ENCODE data around the gene APBB3.
"Not testable (repeated sequence)": the region's sequence is repeated elsewhere in the genome, so short reads cannot be mapped to it uniquely, and the experiment has no call there.

Gene APBB3, protein sequence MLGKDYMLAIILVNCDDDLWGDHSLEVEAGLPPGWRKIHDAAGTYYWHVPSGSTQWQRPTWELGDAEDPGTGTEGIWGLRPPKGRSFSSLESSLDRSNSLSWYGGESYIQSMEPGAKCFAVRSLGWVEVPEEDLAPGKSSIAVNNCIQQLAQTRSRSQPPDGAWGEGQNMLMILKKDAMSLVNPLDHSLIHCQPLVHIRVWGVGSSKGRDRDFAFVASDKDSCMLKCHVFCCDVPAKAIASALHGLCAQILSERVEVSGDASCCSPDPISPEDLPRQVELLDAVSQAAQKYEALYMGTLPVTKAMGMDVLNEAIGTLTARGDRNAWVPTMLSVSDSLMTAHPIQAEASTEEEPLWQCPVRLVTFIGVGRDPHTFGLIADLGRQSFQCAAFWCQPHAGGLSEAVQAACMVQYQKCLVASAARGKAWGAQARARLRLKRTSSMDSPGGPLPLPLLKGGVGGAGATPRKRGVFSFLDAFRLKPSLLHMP

DNA sequence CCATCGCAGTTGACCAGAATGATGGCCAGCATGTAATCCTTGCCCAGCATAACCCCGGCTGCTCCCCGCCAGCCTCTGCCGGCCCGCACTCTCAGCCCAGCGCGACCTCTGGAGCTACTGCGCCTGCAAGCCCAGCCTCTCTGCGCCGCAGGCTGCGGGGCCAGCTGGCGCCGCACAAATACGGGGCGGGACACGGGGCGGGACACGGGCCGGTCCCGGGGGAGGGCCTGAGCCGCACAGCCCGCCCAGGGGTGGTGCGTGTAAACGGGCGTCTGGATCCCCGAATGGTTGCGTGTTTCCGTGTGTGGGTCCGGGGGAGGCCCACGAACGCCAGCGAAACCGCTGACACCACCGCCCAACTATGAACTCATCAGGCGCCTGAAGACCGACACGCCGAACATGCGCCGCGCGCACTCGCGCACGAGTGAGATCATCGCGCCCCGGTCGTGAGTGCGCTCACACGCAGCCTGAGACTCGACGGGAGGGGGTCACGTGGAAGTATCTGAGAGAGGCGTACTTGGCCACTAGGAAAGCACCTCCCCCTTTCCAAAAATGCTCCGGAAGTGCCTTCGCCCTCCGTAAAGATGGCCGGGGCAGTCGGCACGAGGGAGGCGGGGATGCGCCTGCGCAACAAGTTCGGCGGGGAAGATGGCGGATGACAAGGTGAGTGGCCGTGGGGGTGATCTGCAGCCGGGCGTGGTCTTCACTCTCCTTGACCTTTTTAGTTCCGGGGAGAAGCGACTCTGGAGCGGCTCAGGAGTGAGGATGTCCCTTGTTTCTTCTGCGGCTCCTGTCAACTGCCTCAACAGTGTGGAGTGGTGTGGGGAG, at the start of gene APBB3, which contains the start of gene SLC35A4:
Gene APBB3, minus strand, starts transcription at position 403 of the 828 bp plus-strand sequence. Its CDS starts 353 bp downstream, at position 50.
Gene SLC35A4, plus strand, starts transcription at position 633 of the 828 bp plus-strand sequence. CDS start 2,342 bp downstream, outside the sequence.
- DNase-seq, result peak; percentile 94 to 96

DNA sequence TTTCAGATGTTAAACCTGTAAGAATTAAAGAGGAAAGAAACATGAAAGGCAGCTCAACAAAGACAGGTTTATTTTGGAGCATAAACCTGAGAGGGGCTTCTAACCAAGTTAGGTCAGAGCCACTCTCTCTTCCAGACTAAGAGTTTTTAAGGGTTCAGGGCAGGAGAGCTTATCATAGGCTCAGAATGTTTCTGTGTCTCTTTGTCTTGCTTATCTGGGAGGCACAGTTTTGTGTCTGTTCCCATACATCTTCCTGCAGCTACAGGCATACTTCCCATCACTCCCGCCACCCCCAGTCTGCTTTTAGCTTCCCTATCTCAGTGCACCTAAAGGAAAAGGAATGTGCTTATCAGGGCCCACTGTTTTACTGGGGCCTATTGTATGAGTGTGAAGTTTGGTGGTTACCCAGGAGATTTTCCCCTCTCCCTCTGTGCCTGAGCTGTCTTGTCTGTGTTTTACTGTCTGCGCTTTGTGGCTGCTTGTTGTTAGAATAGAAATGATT, 46.7 kb upstream of the APBB3 start:
- no peak for DNase-seq

DNA sequence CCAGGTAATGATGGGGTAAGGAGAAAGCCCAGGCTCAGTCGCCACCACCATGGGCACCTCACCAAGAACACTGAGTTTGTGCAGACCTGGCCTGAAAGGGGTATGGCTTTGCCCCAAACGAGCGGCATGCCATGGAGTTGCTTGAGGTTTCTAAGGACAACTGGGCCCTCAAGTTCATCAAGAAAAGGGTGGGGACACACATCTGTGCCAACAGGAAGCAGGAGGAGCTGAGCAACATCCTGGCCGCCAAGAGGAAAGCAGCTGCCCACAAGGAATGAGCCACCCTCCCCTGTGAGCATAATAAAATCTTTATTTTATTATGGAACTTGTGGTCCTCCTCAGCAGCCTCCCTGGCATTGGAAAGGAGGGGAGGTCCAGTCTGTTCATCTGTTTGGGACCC, 44.7 kb upstream of the APBB3 start:
- no peak for DNase-seq

DNA sequence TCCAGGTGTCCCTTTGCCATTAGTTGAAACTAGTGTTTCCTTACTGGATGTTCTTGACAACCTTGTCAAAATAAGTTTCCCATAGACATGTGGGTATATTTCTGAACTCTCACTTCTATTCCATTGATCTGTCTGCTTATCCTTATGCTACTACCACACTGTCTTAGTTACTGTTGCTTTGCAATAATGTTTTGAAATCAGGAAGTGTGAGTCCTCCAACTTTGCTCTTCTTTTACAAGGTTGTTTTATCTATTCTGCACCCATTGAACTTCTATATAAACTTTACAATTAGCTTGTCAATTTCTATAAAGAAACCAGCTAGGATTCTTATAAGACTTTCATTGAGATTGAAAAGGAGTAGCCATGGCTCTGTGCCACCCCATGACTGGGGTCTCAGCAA, 44.3 kb upstream of the APBB3 start:
- no peak for DNase-seq

DNA sequence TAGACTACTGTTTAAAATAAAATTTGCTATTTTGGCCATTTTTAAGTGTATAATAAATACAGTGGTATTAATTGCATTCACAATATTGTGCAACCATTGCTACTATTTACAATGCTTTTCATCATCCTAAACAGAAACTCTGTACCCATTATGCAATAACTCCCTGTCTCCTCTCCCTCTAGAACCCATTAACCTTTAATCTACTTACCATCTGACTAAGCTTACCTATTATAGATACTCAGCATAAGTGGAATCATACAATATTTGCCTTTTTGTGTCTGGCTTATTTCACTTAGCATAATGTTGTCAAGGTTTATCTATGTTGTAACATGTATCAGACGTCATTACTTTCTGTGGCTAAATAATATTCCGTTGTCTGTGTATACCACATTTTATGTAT, 42.6 kb upstream of the APBB3 start:
- no peak for DNase-seq

DNA sequence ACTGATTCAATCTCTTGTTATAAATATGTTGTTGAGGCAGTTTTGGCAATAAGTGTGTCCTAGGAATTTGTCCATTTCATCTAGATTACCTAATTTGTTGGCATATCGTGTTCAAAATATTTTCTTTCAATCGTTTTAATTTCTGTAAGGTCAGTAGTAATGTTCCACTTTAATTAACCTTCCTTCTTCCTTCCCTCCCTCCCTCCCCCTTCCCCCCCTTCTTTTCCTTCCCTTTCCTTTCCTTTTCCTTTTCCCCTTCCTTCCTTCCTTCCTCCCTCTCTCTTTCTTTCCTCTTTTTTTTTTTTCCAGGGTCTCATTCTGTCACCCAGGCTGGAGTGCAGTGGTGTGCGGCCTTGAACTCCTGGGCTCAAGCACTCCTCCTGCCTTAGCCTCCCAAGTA, 41.5 kb upstream of the APBB3 start:
- no peak for DNase-seq

DNA sequence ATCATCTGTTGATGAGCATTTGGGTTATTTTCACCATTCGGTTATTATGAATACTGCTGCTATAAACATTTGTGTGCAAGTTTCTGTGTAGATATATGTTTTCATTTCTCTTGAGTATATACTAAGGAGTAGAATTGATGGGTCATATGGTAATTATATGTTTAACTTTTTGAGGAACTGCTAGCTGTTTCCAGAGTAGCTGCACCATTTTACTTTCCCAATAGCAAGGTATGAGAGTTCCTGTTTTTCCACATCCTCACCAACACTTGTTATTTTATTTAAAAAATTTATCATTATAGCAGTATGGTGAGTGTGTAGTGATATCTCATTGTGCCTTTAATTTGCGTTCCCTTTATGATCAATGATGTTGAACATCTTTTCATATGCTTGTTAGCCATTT, 39.3 kb upstream of the APBB3 start:
- DNase-seq, result no peak

DNA sequence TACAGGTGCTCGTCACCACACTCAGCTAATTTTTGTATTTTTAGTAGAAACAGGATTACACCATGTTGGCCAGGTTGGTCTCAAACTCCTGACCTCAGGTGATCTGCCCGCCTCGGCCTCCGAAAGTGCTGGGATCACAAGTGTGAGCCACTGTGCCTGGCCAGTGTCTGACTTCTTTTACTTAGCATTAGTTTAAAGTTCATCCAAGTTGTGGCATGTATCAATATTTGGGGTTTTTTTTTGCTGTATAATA, 39.0 kb upstream of the APBB3 start:
- not testable (repeated sequence) for DNase-seq

DNA sequence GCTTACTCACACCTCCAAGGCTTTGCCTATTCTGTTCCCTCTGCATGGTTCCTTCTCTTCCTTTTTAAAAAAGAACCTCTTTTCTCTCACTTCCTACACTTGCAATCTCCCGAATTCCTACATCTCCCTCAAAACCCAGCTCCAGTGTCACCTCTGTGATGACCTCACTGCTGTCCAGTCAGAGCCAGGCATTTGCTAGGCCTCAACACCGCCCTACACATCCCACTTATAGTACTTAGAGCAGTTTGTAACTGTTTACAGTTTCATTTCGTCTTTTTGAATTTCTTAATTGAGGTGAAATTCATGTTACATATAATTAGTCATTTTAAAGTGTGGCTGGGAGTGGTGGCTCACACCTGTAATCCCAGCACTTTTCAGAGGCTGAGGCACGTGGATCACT, 37.7 kb upstream of the APBB3 start:
- DNase-seq, result no peak

DNA sequence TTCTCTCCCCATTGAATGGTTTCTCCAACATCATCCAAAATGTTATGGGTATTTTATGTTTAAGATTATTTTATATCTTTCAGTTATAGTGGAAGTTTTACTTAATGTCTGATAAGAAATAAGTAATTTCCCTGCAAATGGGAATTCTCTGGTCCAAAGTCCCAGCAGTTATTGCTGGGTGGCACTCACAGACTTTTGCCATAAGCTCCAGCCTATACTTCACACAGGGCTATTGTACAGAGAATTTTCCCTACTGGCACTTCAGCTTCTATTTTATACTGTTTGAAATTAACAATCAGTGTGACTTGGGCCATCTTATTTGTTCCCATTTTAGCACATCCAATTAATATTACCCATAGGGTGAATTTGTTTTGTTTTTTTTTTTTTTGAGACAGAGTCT, 35.7 kb upstream of the APBB3 start:
- DNase-seq, result no peak

DNA sequence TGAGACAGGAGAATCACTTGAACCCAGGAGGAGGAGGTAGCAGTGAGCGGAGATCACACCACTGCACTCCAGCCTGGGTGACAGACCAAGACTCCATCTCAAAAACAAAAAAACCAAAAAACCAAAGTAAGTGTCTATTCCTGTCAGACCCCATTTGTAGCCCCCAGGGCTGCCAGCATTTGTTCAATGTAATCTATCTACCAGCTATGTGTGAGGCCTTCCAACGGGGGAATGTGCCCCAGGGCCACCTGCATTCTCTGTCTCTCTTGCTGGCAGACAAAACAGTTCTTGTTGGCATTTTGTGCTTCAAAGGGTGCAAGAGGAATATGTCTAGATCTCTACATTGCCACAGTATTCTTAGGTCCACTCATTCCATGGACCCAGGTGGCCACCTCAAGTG, 34.4 kb upstream of the APBB3 start:
- DNase-seq, result no peak

DNA sequence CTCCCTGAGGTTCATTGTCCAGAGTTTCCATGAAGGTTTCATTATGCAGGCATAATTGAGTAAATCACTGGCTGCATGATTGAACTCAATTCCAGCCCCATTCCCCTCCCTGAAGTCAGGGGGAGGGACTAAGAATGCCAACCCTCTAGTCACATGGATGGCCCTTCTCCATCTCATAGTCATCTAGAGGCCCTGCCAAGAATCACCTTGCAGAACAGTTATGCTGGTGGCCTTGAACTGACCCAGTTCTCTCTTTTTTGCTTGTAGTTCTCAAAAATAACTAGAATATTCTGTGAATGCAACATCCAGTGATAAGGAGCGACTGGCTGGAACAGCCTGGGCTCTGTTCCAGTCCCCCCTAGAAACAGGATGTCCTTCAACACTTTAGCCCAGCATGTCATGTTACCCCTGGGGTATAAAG, 31.9 kb upstream of the APBB3 start:
- no peak for DNase-seq

DNA sequence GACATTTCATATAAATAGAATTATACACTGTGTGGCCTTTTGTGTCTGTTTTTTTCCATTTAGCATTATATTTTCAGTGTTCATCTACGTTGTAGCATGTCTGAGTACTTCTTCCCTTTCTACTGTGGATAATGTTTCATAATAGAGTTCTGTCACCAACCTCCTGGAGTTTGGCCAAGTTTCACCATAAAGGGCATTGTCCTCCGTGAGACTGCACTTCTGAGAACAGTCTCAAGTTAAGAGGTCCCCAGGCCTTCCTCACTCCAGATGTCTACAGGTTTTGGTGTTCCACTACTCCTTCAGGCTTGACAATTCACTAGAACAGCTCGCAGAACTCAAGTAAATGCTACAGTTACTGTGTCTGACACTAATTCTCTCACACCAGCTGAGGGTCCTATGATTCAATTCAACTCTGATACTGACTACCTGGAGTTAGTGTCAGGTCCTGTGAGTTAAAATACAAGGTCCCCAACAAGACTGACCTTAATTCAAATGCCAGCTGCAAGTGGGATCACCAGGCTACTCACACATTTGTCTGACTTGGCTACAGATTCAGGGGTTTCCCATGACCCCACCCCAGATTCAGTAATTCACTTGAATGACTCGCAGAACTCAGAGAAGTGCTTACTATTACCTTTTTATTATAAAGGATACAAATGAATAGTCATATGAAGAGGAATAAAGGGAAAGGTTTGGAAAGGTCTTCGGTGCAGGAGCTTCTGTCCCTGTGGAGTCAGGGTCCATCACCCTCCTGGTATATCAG, 31.3 kb upstream of the APBB3 start:
- DNase-seq, result no peak

DNA sequence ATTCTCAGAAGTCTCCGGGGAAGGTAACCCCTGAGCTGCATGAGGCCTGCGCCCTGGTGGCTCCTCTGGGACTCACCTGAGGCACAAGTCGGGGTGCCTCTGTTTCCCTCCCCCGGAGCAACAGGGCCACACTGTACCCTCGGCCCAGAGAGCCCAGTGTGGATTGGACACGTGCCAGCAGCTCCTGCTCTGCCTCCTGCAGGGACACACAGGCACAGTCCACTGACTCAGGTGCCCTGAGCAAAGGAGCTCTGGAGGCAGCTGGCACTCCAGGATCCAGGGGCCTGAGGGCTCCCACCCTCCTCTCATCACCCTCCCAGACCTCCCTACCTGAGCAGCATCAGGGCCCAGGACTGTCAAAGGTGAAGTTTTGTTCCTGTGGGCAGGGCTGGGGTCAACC, 29.8 kb upstream of the APBB3 start:
- no peak for DNase-seq

DNA sequence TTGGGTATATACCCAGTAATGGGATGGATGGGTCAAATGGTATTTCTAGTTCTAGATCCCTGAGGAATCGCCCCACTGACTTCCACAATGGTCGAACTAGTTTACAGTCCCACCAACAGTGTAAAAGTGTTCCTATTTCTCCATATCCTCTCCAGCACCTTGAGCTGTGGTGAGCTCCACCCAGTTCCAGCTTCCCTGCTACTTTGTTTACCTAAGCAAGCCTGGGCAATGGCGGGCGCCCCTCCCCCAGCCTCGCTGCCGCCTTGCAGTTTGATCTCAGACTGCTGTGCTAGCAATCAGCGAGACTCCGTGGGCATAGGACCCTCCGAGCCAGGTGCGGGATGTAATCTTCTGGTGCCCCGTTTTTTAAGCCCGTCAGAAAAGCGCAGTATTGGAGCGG, 28.7 kb upstream of the APBB3 start:
- DNase-seq, result not testable (repeated sequence)

DNA sequence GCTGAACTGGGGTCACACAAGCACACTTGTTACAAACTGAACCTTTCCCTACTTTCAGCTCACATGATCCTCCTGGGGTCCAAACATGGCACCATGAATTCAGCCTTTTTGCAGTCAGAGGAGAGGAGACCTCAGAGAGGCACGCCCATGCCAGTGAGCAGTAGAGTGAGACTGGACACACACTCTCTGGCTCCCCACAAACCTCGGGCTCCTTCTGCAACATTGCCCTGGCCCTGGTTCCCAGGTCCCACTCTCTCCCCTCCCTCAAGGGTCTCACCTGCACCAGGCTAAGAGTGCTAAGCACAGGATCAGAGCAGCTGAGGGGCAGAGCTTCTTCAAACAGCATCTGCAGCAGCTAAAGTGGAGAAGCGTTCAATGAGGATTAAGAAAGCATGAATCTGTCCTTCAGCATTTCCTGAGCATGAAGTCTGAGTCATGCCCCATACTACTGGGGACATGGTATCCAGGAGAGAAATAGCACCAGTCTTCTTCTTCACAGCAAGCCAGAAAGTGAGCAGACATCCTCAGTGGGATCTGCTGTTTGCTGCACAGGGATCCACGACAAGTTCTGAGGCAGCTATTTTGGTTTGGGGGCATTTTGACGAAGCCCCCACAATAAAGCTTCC, 27.5 kb upstream of the APBB3 start:
- no peak for DNase-seq

DNA sequence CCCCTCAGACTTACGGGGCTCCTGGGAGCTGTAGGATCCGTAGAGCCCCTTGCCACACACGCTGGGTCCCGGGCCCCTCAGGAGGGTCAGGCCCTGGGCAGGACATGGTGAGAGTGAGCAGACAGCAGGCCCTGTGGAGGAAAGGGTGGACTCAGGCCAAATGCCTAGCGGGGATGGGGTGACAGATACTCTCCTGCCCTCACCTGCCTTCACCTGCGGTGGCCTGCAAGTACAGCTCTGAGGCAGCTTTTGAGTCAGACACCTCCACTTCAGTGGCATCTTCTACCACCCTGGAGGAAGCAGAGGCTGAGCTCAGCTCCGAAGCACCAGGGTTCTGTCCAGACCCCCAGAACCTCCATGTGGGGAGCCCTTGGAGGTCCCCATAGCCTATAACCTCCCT, 26.5 kb upstream of the APBB3 start:
- no peak for DNase-seq

DNA sequence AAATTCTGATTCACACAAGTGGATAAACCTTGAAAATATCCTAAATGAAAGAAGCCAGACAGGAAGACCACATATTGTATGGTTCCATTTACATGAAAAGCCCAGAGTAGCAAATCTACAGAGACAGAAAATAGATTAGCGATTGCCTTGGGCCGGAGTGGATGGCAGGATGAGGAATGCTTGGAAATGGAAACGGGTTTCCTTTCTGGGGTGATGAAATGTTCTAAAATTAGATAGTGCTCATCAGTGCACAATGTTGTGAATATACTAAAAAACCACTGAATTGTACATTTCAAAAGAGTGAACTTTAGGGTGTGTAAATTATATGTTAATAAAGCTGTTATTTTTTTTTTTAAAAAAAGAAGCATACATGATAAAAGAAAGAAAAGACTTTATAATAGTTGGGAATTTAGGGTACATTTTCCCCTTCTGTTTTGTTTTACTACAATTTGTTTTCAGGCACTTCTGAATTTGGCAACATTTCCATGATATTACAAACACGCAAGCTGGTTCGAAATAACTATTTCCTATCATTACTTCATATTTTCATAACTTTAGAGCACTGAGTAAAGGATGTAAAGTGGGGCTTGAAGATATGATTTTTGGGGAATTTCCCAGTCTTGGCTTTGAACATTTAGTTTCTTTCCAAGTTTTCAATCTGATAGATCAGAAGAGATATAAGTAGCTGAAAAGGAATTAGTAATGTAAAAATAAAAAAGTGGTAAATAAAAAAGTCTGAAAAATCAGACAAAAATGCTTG, 24.1 kb upstream of the APBB3 start:
- no peak for DNase-seq

DNA sequence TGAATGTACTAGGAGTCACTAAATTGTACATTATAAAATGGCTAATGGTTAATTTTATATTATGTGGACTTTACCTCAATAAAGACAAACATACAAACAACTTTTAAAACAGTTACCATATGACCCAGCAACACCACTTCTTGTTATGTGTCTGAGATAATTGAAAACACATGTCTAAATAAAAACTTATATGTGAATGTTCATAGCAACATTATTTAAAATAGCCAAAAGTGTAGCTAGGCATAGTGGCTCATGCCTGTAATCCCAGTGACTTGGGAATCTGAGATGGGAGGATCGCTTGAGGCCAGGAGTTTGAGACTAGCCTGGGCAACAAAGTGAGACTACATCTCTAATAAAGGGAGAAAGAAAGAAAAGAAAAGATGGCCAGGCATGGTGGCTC, 23.1 kb upstream of the APBB3 start:
- DNase-seq, result no peak

DNA sequence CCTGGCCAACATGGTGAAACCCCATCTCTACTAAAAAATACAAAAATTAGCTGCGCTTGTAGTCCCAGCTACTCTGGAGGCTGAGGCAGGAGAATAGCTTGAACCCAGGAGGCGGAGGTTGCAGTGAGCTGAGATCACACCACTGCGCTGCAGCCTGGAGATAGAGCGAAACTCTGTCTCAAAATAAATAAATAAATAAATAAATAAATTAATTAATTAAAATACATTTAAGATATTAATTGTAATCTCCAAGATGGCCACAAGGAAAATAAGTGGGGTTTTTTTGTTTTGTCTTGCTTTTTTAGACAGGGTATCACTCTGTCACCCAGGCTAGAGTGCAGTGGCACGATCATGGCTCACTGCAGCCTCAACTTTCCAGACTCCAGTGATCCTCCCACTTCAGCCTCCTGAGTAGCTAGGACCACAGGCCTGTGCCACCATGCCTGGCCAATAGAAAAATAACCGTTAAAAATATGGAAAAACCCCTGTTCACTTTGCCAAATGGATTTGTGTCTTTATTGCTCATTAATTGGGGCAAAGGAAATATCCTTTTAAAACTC, 14.9 kb upstream of the APBB3 start:
- DNase-seq, result not testable (repeated sequence)

DNA sequence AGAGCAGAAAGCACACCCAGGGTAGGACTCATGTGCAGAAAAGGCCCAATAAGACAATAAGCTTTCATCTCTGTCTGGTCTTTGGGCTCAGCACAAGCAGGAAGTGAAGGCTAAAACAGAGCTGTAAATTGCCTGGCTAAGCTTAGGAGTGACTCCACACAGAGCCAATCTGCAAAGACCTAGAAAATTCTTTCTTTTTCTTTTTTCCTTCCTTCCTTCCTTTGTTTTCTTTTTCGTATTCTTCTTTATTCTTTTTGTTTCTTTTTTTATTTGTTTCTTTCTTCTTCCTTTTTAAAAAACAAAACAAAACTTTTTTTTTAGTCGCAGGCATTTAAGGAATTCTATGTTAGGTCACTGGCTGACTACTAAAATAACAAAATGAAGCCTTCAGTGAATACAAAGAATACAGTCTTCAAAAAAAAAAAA, 12.4 kb upstream of the APBB3 start:
- no peak for DNase-seq

DNA sequence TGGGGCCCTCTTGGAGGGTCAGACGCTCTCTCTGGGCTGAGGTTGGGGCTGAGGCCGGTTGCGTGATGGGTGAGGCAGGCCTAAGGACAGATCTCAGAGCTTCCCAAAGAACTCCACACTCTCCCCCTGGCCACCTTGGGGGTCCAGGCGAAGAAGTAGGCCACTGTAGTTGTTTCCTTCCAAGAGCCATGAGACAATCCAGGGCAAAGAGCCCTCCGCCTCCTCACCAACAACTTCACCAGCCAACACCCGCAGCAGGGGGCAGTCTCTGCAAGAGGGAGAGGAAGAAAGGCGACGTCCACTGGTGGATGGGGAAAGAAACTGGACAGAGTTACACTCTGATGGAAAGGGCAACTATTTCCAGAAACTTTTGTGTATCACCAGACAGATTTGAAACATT, 10.9 kb upstream of the APBB3 start:
- no peak for DNase-seq
